HFFc6 (cell line): ENCODE results near the gene HMGCS1. TPM values are rescaled to one million over a fixed set of nuclear protein-coding genes. Genes with fewer than 3 reads are reported as not detected.
A peak's percentile ranks its signal among the peaks of the same experiment; 100 is the strongest.
"Not testable (repeated sequence)": the region's sequence is repeated elsewhere in the genome, so short reads cannot be mapped to it uniquely, and the experiment has no call there.

Experiments used
- DNase-seq: peaks from one replicate; pipeline ENCODE4 v3.0.0-alpha.2; 2018
- H3K27ac Mint-ChIP-seq: 2 replicates; pipeline ENCODE4 v1.8.0; 2020; ENCODE audit warnings: mild to moderate bottlenecking, mixed read lengths
- H3K27me3 Mint-ChIP-seq: 2 replicates; pipeline ENCODE4 v1.8.0; 2021; ENCODE audit warnings: mild to moderate bottlenecking, moderate library complexity, mixed read lengths; ENCODE audit not compliant: insufficient read depth
- H3K36me3 Mint-ChIP-seq: 2 replicates; pipeline ENCODE4 v1.8.0; 2021; ENCODE audit warnings: low read depth, mixed read lengths
- H3K4me1 Mint-ChIP-seq: 2 replicates; pipeline ENCODE4 v1.8.0; 2020; ENCODE audit warnings: low read depth, mixed read lengths
- H3K4me3 Mint-ChIP-seq: 2 replicates; pipeline ENCODE4 v1.8.0; 2020; ENCODE audit warnings: mild to moderate bottlenecking, moderate library complexity, mixed read lengths
- H3K9me3 Mint-ChIP-seq: 2 replicates; pipeline ENCODE4 v1.8.0; 2020; ENCODE audit warnings: mild to moderate bottlenecking, mixed read lengths
- CTCF ChIP-seq: fragments of 200-600 bp; sonication (generic); IDR thresholded peaks from 2 replicates; pipeline ENCODE4 v1.5.0; 2021; ENCODE audit warnings: antibody characterized with exemption, mild to moderate bottlenecking
- total RNA-seq, 6 experiments: library from RNA; stranded (reverse); fragmentation: NEBNext Ultra II Directional; extraction: Animal tissue kit (Norgen Biotek cat#: 25700); gene quantifications; 2 replicates in 1 of 6; 3 replicates in 5 of 6; pipeline ENCODE4 v1.2.3, GENCODE V29; 2021

HMGCS1 gene
- total RNA-seq, 6 experiments from 2014 or later: 12.8 to 16.1 (median 14.8) TPM

- Mint-ChIP-seq H3K36me3 (no peaks in the 10 kb centered on the region), H3K27ac (no peak overlapping the region), H3K4me3 (no peak overlapping the region), H3K4me1 (no peaks in the 10 kb centered on the region), H3K9me3 (no peaks in the 10 kb centered on the region), H3K27me3 (peaks cover 8% of the 10 kb centered on the region)
- no peak for DNase-seq
- no peak for TF ChIP-seq CTCF
Observed at GRCh38 chr5:43348207-43348606, 35.0 kb upstream of the HMGCS1 start.

GRCh38 chr5:43338862-43339261, 25.6 kb upstream of the HMGCS1 start:
- Mint-ChIP-seq H3K36me3 (no peaks in the 10 kb centered on the region; the same call in 1 of the 2 replicates), H3K4me1 (no peaks in the 10 kb centered on the region), H3K9me3 (peaks cover 18% of the 10 kb centered on the region), H3K4me3 (no peak overlapping the region), H3K27ac (no peak overlapping the region), H3K27me3 (peaks cover 5% of the 10 kb centered on the region)
- DNase-seq: no peak
- TF ChIP-seq CTCF: no peak

GRCh38 chr5:43336159-43336558, 22.9 kb upstream of the HMGCS1 start:
- Mint-ChIP-seq H3K4me3 (no peak overlapping the region), H3K4me1 (peaks cover 17% of the 10 kb centered on the region)

GRCh38 chr5:43335681-43336080, 22.5 kb upstream of the HMGCS1 start:
- DNase-seq: no peak
- 0 out of 2 replicates have a peak, but pooled peaks cover 3% of the 10 kb centered on the region for H3K27me3 Mint-ChIP-seq
- H3K4me3 Mint-ChIP-seq: no peak overlapping the region; the same call in 1 of the 2 replicates
- peaks cover 17% of the 10 kb centered on the region for H3K4me1 Mint-ChIP-seq
- no peaks in the 10 kb centered on the region; the same call in 1 of the 2 replicates for H3K36me3 Mint-ChIP-seq
- TF ChIP-seq CTCF: no peak
- no peak overlapping the region for H3K27ac Mint-ChIP-seq
- H3K9me3 Mint-ChIP-seq: peaks cover 18% of the 10 kb centered on the region

More at GRCh38 chr5:43336159-43336558, 22.9 kb upstream of the HMGCS1 start:
- Mint-ChIP-seq H3K9me3 (peaks cover 18% of the 10 kb centered on the region), H3K36me3 (no peaks in the 10 kb centered on the region; the same call in 1 of the 2 replicates), H3K27me3 (0 out of 2 replicates have a peak, but pooled peaks cover 3% of the 10 kb centered on the region), H3K27ac (no peak overlapping the region)
- no peak for TF ChIP-seq CTCF
- DNase-seq: no peak

- peaks cover 18% of the 10 kb centered on the region for H3K9me3 Mint-ChIP-seq
- H3K4me3 Mint-ChIP-seq: peak overlapping the region; percentile 43
- peak overlapping the region; percentile 38; the same call in 1 of the 2 replicates for H3K27ac Mint-ChIP-seq
- H3K27me3 Mint-ChIP-seq: no peaks in the 10 kb centered on the region; the same call in 1 of the 2 replicates
- no peak for TF ChIP-seq CTCF
- peak; percentile 12 for DNase-seq
- H3K36me3 Mint-ChIP-seq: no peaks in the 10 kb centered on the region; the same call in 1 of the 2 replicates
- H3K4me1 Mint-ChIP-seq: peaks cover 17% of the 10 kb centered on the region
Observed at GRCh38 chr5:43332401-43332800, 19.2 kb upstream of the HMGCS1 start.

GRCh38 chr5:43325624-43326023, 12.4 kb upstream of the HMGCS1 start:
- not testable (repeated sequence) for H3K4me1 Mint-ChIP-seq, H3K27me3 Mint-ChIP-seq, H3K9me3 Mint-ChIP-seq, H3K4me3 Mint-ChIP-seq, DNase-seq, H3K27ac Mint-ChIP-seq, H3K36me3 Mint-ChIP-seq

- not testable (repeated sequence) for H3K9me3 Mint-ChIP-seq, H3K36me3 Mint-ChIP-seq
- peaks cover 10% of the 10 kb centered on the region for H3K27me3 Mint-ChIP-seq
Observed at GRCh38 chr5:43323488-43323887, 10.3 kb upstream of the HMGCS1 start.

More at GRCh38 chr5:43323488-43323887, 10.3 kb upstream of the HMGCS1 start:
- not testable (repeated sequence) for H3K27ac Mint-ChIP-seq, DNase-seq, H3K4me3 Mint-ChIP-seq, H3K4me1 Mint-ChIP-seq
